MM.1S (cell line): ENCODE measurements around the gene TRIOBP.
A peak's percentile ranks its signal among the peaks of the same experiment; 100 is the strongest.

Experiments used
- DNase-seq: peaks from one replicate; pipeline ENCODE4 v3.0.0-alpha.2; 2015
- H2AFZ ChIP-seq: fragments of 300-600 bp; sonication (generic); 2 replicates; pipeline ENCODE4 v1.6.0; 2016; ENCODE audit warnings: antibody characterized with exemption, low read length
- H3F3A ChIP-seq: fragments of 300-600 bp; sonication (generic); 2 replicates; pipeline ENCODE4 v1.6.1; 2016; ENCODE audit warnings: mild to moderate bottlenecking, antibody characterized with exemption, low read length, moderate library complexity, mixed read lengths; ENCODE audit not compliant: insufficient read depth
- H3K27ac ChIP-seq: fragments of 300-600 bp; sonication (generic); 2 replicates; pipeline ENCODE4 v1.5.1; 2016; ENCODE audit warnings: mild to moderate bottlenecking, low read length
- H3K27me3 ChIP-seq: fragments of 300-600 bp; sonication (generic); replicated peaks from 2 replicates; pipeline ENCODE4 v1.6.0; 2016; ENCODE audit warnings: low read length; ENCODE audit not compliant: insufficient read depth
- H3K36me3 ChIP-seq: fragments of 300-600 bp; sonication (generic); replicated peaks from 2 replicates; pipeline ENCODE4 v1.6.1; 2016; ENCODE audit warnings: mild to moderate bottlenecking, low read length, mixed read lengths; ENCODE audit not compliant: insufficient read depth
- H3K4me1 ChIP-seq: fragments of 300-600 bp; sonication (generic); 2 replicates; pipeline ENCODE4 v1.6.1; 2016; ENCODE audit warnings: low read length, mixed read lengths
- H3K4me2 ChIP-seq: fragments of 300-600 bp; sonication (generic); 2 replicates; pipeline ENCODE4 v1.6.0; 2016; ENCODE audit warnings: low read depth, low read length
- H3K4me3 ChIP-seq: fragments of 300-600 bp; sonication (generic); 2 replicates; pipeline ENCODE4 v1.5.1; 2016; ENCODE audit warnings: low read length, mixed read lengths
- H3K79me2 ChIP-seq: fragments of 300-600 bp; sonication (generic); 2 replicates; pipeline ENCODE4 v1.6.1; 2016; ENCODE audit warnings: mixed run types, low read length, mixed read lengths
- H3K9ac ChIP-seq: fragments of 300-600 bp; sonication (generic); 2 replicates; pipeline ENCODE4 v1.6.1; 2016; ENCODE audit warnings: low read length, mixed read lengths
- H3K9me2 ChIP-seq: fragments of 300-600 bp; sonication (generic); replicated peaks from 2 replicates; pipeline ENCODE4 v1.6.1; 2016; ENCODE audit warnings: mild to moderate bottlenecking, low read length, mixed read lengths; ENCODE audit not compliant: insufficient read depth
- H3K9me3 ChIP-seq: fragments of 300-600 bp; sonication (generic); replicated peaks from 2 replicates; pipeline ENCODE4 v1.6.1; 2016; ENCODE audit warnings: mild to moderate bottlenecking, low read length, mixed read lengths; ENCODE audit not compliant: insufficient read depth
- H4K20me1 ChIP-seq: fragments of 300-600 bp; sonication (generic); 2 replicates; pipeline ENCODE4 v1.6.1; 2016; ENCODE audit warnings: mild to moderate bottlenecking, low read length, moderate library complexity, mixed read lengths; ENCODE audit not compliant: insufficient read depth
- EZH2 ChIP-seq: fragments of 300-600 bp; sonication (generic); optimal IDR thresholded peaks from 2 replicates; pipeline ENCODE3; 2017; ENCODE audit warnings: low read depth, mild to moderate bottlenecking, antibody characterized with exemption, low read length, mixed read lengths
- EZH2phosphoT487 ChIP-seq: fragments of 300-600 bp; sonication (generic); IDR thresholded peaks from 2 replicates; pipeline ENCODE4 v1.6.1; 2018; ENCODE audit warnings: antibody characterized with exemption, low read length
- TF ChIP-seq, protein P1 (sequence below): fragments of 300-600 bp; sonication (generic); IDR thresholded peaks from 2 replicates; pipeline ENCODE4 v1.5.1; 2016; ENCODE audit warnings: antibody characterized with exemption, low read length, mixed read lengths

Gene TRIOBP

DNA sequence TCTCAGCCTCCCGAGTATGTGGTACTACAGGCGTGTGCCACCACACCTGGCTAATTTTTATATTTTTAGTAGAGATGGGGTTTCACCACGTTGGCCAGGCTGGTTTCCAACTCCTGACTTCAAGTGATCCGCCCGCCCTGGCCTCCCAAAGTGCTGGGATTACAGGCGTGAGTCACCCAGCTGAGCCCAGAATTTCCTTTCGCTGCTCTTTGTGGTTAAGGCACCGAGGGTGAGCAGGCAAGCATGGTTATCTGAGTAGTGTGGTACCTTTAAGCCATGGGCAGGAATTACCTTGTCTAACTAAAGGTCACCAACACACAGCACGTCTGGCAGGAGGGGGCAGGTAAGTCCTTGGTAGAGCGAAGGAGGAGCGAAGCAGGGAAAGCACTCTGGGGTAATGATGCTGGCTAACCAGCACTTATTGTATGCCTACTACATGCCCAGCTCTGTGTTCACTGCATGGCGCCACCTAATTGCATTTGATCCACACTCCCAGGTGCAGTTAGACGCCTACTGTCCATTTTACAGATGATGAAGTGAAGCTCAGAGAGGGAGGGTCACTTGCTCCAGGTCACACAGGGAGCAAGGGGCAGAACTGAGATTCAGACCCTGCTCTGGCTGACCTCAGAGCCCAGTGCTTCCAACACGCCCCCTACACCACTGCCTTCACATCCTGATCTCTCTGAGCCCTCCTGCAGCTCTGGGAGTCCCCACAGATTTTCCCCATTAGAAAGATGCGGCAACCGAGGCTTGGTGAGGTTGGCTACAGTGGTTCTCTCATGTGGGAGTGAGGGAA lies 45.7 kb downstream of the TRIOBP start:
- peaks cover 7% of the 10 kb centered on the region; the same call in 1 of the 2 replicates for H3K4me1 ChIP-seq
- no peaks in the 10 kb centered on the region for H4K20me1 ChIP-seq
- no peak overlapping the region for H2AFZ ChIP-seq
- no peak overlapping the region for H3K4me2 ChIP-seq
- no peak overlapping the region for H3K4me3 ChIP-seq
- H3F3A ChIP-seq = 0 out of 2 replicates have a peak, but pooled peaks cover 5% of the 10 kb centered on the region
- no peak for DNase-seq
- TF ChIP-seq, protein P1, sequence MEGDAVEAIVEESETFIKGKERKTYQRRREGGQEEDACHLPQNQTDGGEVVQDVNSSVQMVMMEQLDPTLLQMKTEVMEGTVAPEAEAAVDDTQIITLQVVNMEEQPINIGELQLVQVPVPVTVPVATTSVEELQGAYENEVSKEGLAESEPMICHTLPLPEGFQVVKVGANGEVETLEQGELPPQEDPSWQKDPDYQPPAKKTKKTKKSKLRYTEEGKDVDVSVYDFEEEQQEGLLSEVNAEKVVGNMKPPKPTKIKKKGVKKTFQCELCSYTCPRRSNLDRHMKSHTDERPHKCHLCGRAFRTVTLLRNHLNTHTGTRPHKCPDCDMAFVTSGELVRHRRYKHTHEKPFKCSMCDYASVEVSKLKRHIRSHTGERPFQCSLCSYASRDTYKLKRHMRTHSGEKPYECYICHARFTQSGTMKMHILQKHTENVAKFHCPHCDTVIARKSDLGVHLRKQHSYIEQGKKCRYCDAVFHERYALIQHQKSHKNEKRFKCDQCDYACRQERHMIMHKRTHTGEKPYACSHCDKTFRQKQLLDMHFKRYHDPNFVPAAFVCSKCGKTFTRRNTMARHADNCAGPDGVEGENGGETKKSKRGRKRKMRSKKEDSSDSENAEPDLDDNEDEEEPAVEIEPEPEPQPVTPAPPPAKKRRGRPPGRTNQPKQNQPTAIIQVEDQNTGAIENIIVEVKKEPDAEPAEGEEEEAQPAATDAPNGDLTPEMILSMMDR = no peak
- TF ChIP-seq EZH2phosphoT487 (no peak), EZH2 (no peak)
- no peaks in the 10 kb centered on the region for H3K36me3 ChIP-seq
- no peaks in the 10 kb centered on the region for H3K27me3 ChIP-seq
- no peak overlapping the region for H3K27ac ChIP-seq
- H3K9me2 ChIP-seq = no peaks in the 10 kb centered on the region
- H3K9me3 ChIP-seq = no peaks in the 10 kb centered on the region
- no peak overlapping the region for H3K9ac ChIP-seq
- peaks cover 14% of the 10 kb centered on the region for H3K79me2 ChIP-seq

DNA sequence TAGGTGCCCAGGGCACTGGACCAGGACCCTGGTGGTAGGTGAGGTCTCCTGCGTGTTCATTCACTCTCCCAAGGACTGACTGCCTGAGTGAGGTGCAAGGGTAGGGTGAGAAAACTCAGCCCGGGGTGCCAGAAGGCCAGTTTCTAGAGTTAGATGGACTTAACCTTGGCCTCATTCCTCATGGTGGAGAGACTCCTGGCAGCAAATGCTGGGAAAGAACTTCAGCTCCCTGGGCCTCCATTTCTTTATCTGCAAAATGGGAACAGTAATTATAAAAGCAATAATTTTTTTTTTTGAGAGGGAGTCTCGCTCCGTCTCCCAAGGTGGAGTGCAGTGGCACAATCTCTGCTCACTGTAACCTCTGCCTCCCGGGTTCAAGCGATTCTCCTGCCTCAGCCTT lies 47.7 kb downstream of the TRIOBP start:
- Histone ChIP-seq H3K4me1 (peaks cover 9% of the 10 kb centered on the region; the same call in 1 of the 2 replicates), H3K9me3 (no peaks in the 10 kb centered on the region), H3K27ac (no peak overlapping the region), H3F3A (0 out of 2 replicates have a peak, but pooled peaks cover 5% of the 10 kb centered on the region), H3K36me3 (no peaks in the 10 kb centered on the region), H4K20me1 (no peaks in the 10 kb centered on the region), H3K79me2 (peaks cover 33% of the 10 kb centered on the region), H3K4me2 (no peak overlapping the region), H3K9ac (no peak overlapping the region), H3K4me3 (no peak overlapping the region), H2AFZ (no peak overlapping the region), H3K9me2 (no peaks in the 10 kb centered on the region), H3K27me3 (no peaks in the 10 kb centered on the region)
- no peak for DNase-seq
- TF ChIP-seq EZH2phosphoT487 (no peak), EZH2 (no peak)
- TF ChIP-seq, protein P1 = no peak

DNA sequence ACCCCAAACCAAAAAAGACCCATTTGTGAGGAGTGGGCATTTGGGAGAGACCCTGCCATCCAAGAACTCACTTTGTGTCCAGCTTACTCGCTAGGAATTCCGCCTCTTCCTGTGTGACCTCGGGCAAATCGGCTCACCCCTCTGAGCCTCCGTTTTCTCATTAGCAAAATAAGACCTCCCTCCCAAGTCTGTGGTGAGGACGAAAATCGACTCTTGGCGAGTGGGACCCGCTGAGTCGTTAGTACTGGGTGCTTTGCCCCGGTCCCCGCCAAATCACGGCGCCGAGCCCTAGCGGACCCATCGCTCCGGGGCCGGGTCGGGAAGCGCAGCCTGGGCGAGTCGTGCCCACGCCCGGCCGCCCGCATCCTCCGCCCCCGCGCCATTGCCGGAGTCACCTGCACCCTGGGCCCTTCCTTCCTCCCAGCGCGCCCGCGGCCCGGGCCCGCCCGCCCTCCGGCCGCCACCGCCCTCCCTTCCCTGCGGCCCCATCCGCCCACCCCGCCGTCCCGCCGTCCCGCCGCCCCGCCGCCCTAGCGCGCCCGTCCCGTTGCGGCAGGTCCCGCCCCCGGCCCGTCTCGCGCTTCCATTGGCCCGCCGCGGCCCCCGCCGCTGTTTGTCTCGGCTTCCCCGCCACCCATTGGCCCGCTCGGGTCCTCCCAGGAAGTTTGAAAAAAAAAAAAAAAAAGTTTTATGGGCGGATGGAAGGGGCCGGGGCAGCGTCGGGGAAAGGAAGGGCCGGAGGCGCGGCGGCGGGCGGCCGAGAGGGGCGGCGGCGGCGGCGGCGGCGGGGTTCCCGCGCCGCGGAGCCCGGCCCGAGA lies 48.9 kb downstream of the TRIOBP start:
- Histone ChIP-seq H2AFZ (peak overlapping the region; percentile 100), H3K4me3 (peak overlapping the region; percentile 91), H3K27ac (peak overlapping the region; percentile 47; the same call in 1 of the 2 replicates), H3K9ac (peak overlapping the region; percentile 88), H3F3A (0 out of 2 replicates have a peak, but pooled peaks cover 5% of the 10 kb centered on the region), H3K4me1 (peaks cover 9% of the 10 kb centered on the region; the same call in 1 of the 2 replicates), H3K4me2 (peak overlapping the region; percentile 99), H4K20me1 (no peaks in the 10 kb centered on the region), H3K9me2 (no peaks in the 10 kb centered on the region), H3K27me3 (no peaks in the 10 kb centered on the region), H3K79me2 (peaks cover 39% of the 10 kb centered on the region), H3K9me3 (no peaks in the 10 kb centered on the region), H3K36me3 (no peaks in the 10 kb centered on the region)
- TF ChIP-seq EZH2phosphoT487 = no peak
- no peak for TF ChIP-seq EZH2
- TF ChIP-seq, protein P1 = no peak
- DNase-seq = peak; percentile 92
